GM18511 (cell line): Measurements from ENCODE around the gene ZFP14.
"Not testable (repeated sequence)": the region's sequence is repeated elsewhere in the genome, so short reads cannot be mapped to it uniquely, and the experiment has no call there.

Source experiments
- ATAC-seq: cut with Tn5 transposase; IDR thresholded peaks from one replicate; pipeline ENCODE4 v1.9.1; 2021; ENCODE audit warnings: mild to moderate bottlenecking, moderate library complexity; ENCODE audit not compliant: unreplicated experiment

The ZFP14 gene

GRCh38 chr19:36331353-36332228 lies 47.4 kb downstream of the ZFP14 start:
- no peak for ATAC-seq

- no peak for ATAC-seq
Observed at GRCh38 chr19:36330216-36330615, 48.8 kb downstream of the ZFP14 start.

- ATAC-seq, result not testable (repeated sequence)
Observed at GRCh38 chr19:36329534-36329933, 49.5 kb downstream of the ZFP14 start.

- not testable (repeated sequence) for ATAC-seq
Observed at GRCh38 chr19:36326649-36327048, 52.4 kb downstream of the ZFP14 start.

GRCh38 chr19:36315164-36315563 lies 63.8 kb downstream of the ZFP14 start:
- not testable (repeated sequence) for ATAC-seq

GRCh38 chr19:36314053-36314452 lies 64.9 kb downstream of the ZFP14 start:
- ATAC-seq, result not testable (repeated sequence)

GRCh38 chr19:36311098-36311760 lies 67.8 kb downstream of the ZFP14 start:
- not testable (repeated sequence) for ATAC-seq

GRCh38 chr19:36310416-36310990 lies 68.5 kb downstream of the ZFP14 start:
- ATAC-seq, result not testable (repeated sequence)

GRCh38 chr19:36309759-36310158 lies 69.2 kb downstream of the ZFP14 start:
- not testable (repeated sequence) for ATAC-seq

GRCh38 chr19:36309309-36309708 lies 69.7 kb downstream of the ZFP14 start:
- not testable (repeated sequence) for ATAC-seq

- not testable (repeated sequence) for ATAC-seq
Observed at GRCh38 chr19:36292317-36292716, 86.7 kb downstream of the ZFP14 start.
